Neural cell (in vitro differentiated cells): ENCODE measurements around the gene GNPTG.

Experiments used
- EP300 ChIP-seq: fragments of 450-650 bp; conservative IDR thresholded peaks from 2 replicates; pipeline ENCODE4 v1.6.1; 2014; ENCODE audit warnings: antibody characterized with exemption, mild to moderate bottlenecking, moderate library complexity; ENCODE audit not compliant: poor library complexity, severe bottlenecking
- EZH2 ChIP-seq: fragments of 200-600, 300-800 bp; shearing (Covaris generic), sonication (generic); IDR thresholded peaks from 2 replicates; pipeline ENCODE4 v1.6.1; 2014; ENCODE audit warnings: antibody characterized with exemption, low read length, borderline replicate concordance, mild to moderate bottlenecking; ENCODE audit not compliant: insufficient read depth, poor library complexity, severe bottlenecking
- POLR2AphosphoS5 ChIP-seq: IDR thresholded peaks from 2 replicates; pipeline ENCODE4 v1.6.1; 2012
- RAD21 ChIP-seq: fragments of 450-650 bp; conservative IDR thresholded peaks from 2 replicates; pipeline ENCODE4 v1.6.1; 2014; ENCODE audit warnings: antibody characterized with exemption, mild to moderate bottlenecking, moderate library complexity
- SMC3 ChIP-seq: fragments of 450-650 bp; conservative IDR thresholded peaks from 2 replicates; pipeline ENCODE4 v1.6.1; 2014; ENCODE audit warnings: antibody characterized with exemption, mild to moderate bottlenecking, moderate library complexity; ENCODE audit not compliant: poor library complexity
- TAF1 ChIP-seq: IDR thresholded peaks from 2 replicates; pipeline ENCODE4 v1.6.1; 2012; ENCODE audit warnings: low read depth
- TF ChIP-seq, protein P1 (sequence below): fragments of 450-650 bp; IDR thresholded peaks from 2 replicates; pipeline ENCODE4 v1.5.1; 2014; ENCODE audit warnings: antibody characterized with exemption, mild to moderate bottlenecking, moderate library complexity; ENCODE audit not compliant: poor library complexity, severe bottlenecking
- TF ChIP-seq, protein P2 (sequence below): IDR thresholded peaks from 2 replicates; pipeline ENCODE4 v1.6.1; 2012; ENCODE audit warnings: borderline replicate concordance

DNA sequence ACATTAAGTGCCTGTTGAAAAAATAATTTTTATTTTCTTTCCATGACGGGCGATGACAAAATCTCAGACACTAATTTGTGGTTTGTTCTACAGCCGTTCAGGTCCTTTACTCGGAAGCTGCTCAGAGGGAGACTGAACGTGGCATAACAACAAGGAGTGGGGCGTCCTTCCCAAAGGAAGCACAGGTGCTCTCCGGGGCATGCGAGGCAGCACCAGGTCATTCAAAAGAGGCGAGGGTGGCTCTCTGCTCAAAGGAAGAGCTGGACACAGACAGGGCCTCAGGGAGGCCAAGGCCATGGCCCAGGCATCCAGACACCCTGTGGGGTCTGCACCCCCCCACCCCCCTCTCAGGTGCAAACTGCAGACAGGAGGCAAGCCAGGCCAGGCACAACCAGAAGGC is 46.6 kb downstream of the GNPTG start:
- TF ChIP-seq RAD21, result no peak
- no peak for TF ChIP-seq TAF1
- TF ChIP-seq, protein P1, sequence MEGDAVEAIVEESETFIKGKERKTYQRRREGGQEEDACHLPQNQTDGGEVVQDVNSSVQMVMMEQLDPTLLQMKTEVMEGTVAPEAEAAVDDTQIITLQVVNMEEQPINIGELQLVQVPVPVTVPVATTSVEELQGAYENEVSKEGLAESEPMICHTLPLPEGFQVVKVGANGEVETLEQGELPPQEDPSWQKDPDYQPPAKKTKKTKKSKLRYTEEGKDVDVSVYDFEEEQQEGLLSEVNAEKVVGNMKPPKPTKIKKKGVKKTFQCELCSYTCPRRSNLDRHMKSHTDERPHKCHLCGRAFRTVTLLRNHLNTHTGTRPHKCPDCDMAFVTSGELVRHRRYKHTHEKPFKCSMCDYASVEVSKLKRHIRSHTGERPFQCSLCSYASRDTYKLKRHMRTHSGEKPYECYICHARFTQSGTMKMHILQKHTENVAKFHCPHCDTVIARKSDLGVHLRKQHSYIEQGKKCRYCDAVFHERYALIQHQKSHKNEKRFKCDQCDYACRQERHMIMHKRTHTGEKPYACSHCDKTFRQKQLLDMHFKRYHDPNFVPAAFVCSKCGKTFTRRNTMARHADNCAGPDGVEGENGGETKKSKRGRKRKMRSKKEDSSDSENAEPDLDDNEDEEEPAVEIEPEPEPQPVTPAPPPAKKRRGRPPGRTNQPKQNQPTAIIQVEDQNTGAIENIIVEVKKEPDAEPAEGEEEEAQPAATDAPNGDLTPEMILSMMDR, result no peak
- TF ChIP-seq, protein P2, sequence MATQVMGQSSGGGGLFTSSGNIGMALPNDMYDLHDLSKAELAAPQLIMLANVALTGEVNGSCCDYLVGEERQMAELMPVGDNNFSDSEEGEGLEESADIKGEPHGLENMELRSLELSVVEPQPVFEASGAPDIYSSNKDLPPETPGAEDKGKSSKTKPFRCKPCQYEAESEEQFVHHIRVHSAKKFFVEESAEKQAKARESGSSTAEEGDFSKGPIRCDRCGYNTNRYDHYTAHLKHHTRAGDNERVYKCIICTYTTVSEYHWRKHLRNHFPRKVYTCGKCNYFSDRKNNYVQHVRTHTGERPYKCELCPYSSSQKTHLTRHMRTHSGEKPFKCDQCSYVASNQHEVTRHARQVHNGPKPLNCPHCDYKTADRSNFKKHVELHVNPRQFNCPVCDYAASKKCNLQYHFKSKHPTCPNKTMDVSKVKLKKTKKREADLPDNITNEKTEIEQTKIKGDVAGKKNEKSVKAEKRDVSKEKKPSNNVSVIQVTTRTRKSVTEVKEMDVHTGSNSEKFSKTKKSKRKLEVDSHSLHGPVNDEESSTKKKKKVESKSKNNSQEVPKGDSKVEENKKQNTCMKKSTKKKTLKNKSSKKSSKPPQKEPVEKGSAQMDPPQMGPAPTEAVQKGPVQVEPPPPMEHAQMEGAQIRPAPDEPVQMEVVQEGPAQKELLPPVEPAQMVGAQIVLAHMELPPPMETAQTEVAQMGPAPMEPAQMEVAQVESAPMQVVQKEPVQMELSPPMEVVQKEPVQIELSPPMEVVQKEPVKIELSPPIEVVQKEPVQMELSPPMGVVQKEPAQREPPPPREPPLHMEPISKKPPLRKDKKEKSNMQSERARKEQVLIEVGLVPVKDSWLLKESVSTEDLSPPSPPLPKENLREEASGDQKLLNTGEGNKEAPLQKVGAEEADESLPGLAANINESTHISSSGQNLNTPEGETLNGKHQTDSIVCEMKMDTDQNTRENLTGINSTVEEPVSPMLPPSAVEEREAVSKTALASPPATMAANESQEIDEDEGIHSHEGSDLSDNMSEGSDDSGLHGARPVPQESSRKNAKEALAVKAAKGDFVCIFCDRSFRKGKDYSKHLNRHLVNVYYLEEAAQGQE, result no peak
- no peak for TF ChIP-seq EZH2
- no peak for TF ChIP-seq EP300
- no peak for TF ChIP-seq POLR2AphosphoS5
- no peak for TF ChIP-seq SMC3
